Mononuclear cell (primary cell): ENCODE results near the gene NSL1. TPM values are rescaled to one million over a fixed set of nuclear protein-coding genes. Genes with fewer than 3 reads are reported as not detected.
"Not testable (repeated sequence)": the region's sequence is repeated elsewhere in the genome, so short reads cannot be mapped to it uniquely, and the experiment has no call there.

Source experiments
- H3K27me3 ChIP-seq: 2 replicates; pipeline ENCODE4 v1.6.0; 2011; ENCODE audit warnings: low read length, control low read depth; ENCODE audit not compliant: insufficient read depth
- H3K4me1 ChIP-seq: 2 replicates; pipeline ENCODE4 v1.5.1; 2011; ENCODE audit warnings: mild to moderate bottlenecking, low read length, control low read depth; ENCODE audit not compliant: insufficient read depth
- H3K4me3 ChIP-seq: 2 replicates; pipeline ENCODE4 v1.5.1; 2011; ENCODE audit warnings: mild to moderate bottlenecking, low read length, moderate library complexity
- H3K9me3 ChIP-seq: 2 replicates; pipeline ENCODE4 v1.5.1; 2011; ENCODE audit warnings: low read depth, mild to moderate bottlenecking, control low read depth, low read length
- total RNA-seq: library from RNA; depleted of rRNA; stranded (reverse); fragments of >200 nt; gene quantifications from one replicate; pipeline ENCODE4 v1.2.3, GENCODE V29; 2012

The NSL1 gene
- 25.7 TPM for total RNA-seq

- no peaks in the 10 kb centered on the region for H3K9me3 ChIP-seq
- H3K27me3 ChIP-seq, result no peaks in the 10 kb centered on the region
- peak within 1 kb of the TSS; percentile 91 for H3K4me3 ChIP-seq
- H3K4me1 ChIP-seq, result peaks cover 51% of the 10 kb centered on the region
Measured at GRCh38 chr1:212791676-212792395, at the start of gene NSL1, which contains the start of gene TATDN3. Gene NSL1, minus strand, starts transcription at chr1:212791777. Its CDS starts 14 bp downstream, at chr1:212791763. Gene TATDN3, plus strand, starts transcription at chr1:212791894. Its CDS starts 28 bp downstream, at chr1:212791922.

DNA sequence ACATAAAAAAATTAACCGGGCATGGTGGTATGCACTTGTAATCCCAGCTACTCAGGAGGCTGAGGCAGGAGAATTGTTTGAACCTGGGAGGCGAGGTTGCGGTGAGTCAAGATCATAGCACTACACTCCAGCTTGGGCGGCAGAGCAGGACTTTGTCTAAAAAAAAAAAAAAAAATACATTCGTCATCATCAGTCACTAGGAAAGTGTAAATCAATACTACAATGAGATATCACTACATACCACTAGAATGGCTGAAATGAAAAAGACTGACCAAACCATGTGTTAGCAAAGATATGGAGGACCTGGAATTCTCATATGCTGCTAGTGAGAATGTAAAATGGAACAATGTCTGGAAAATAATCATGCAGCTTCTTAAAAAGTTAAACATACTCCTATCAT, 46.6 kb upstream of the NSL1 start:
- Histone ChIP-seq H3K4me1 (no peaks in the 10 kb centered on the region), H3K9me3 (no peaks in the 10 kb centered on the region), H3K27me3 (no peaks in the 10 kb centered on the region), H3K4me3 (no peak overlapping the region)

- H3K4me3 ChIP-seq, H3K4me1 ChIP-seq, H3K9me3 ChIP-seq, H3K27me3 ChIP-seq: not testable (repeated sequence)
Measured at GRCh38 chr1:212833211-212834207, 41.9 kb upstream of the NSL1 start.

GRCh38 chr1:212828395-212828794, 36.8 kb upstream of the NSL1 start:
- no peak overlapping the region for H3K4me3 ChIP-seq
- peaks cover 7% of the 10 kb centered on the region for H3K4me1 ChIP-seq
- H3K27me3 ChIP-seq, result no peaks in the 10 kb centered on the region
- peaks cover 13% of the 10 kb centered on the region for H3K9me3 ChIP-seq

GRCh38 chr1:212827831-212828278, 36.3 kb upstream of the NSL1 start:
- H3K9me3 ChIP-seq, result peaks cover 13% of the 10 kb centered on the region
- H3K27me3 ChIP-seq, result no peaks in the 10 kb centered on the region
- peaks cover 7% of the 10 kb centered on the region for H3K4me1 ChIP-seq
- H3K4me3 ChIP-seq, result no peak overlapping the region

DNA sequence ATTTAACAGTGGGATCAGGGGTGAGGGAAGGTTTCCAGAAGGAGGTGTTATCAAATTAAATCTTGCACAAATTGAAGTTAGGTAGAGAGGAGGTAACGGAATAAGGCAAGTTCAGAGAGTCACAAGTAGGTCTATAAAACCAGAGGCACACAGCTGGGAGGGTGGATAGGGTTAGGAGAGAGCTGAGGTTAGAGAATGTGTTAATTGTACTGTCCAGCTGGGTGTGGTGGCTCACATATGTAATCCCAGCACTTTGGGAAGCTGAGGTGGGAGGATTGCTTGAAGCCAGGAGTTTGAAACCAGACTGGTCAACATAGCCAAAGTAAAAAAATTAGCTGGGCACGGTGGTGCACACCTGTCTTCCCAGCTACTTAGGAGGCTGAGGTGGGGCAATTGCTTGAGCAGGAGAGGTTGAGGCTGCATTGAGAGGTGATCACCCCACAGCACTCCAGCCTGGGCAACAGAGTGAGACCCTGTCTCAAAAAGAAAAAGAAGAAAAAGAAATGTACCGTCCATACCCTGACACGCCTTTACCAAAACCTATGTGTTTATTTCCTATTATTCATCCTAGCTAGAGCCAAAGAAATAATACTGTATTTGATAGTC, 35.7 kb upstream of the NSL1 start:
- H3K4me1 ChIP-seq, result peaks cover 7% of the 10 kb centered on the region
- H3K27me3 ChIP-seq, result no peaks in the 10 kb centered on the region
- H3K4me3 ChIP-seq, result no peak overlapping the region
- H3K9me3 ChIP-seq, result peaks cover 13% of the 10 kb centered on the region

- H3K27me3 ChIP-seq, result no peaks in the 10 kb centered on the region
- H3K9me3 ChIP-seq, result peaks cover 13% of the 10 kb centered on the region
- H3K4me1 ChIP-seq, result no peaks in the 10 kb centered on the region
- no peak overlapping the region for H3K4me3 ChIP-seq
Measured at GRCh38 chr1:212825798-212826452, 34.3 kb upstream of the NSL1 start.

- Histone ChIP-seq H3K4me3 (no peak overlapping the region), H3K4me1 (peaks cover 11% of the 10 kb centered on the region), H3K27me3 (no peaks in the 10 kb centered on the region), H3K9me3 (peaks cover 13% of the 10 kb centered on the region)
Measured at GRCh38 chr1:212824201-212824600, 32.6 kb upstream of the NSL1 start.

GRCh38 chr1:212822956-212823355, 31.4 kb upstream of the NSL1 start:
- Histone ChIP-seq H3K4me1 (peaks cover 15% of the 10 kb centered on the region), H3K9me3 (peaks cover 13% of the 10 kb centered on the region), H3K4me3 (no peak overlapping the region), H3K27me3 (no peaks in the 10 kb centered on the region)

GRCh38 chr1:212820969-212821368, 29.4 kb upstream of the NSL1 start:
- Histone ChIP-seq H3K9me3 (peaks cover 9% of the 10 kb centered on the region), H3K4me1 (peaks cover 15% of the 10 kb centered on the region), H3K4me3 (no peak overlapping the region), H3K27me3 (no peaks in the 10 kb centered on the region)

DNA sequence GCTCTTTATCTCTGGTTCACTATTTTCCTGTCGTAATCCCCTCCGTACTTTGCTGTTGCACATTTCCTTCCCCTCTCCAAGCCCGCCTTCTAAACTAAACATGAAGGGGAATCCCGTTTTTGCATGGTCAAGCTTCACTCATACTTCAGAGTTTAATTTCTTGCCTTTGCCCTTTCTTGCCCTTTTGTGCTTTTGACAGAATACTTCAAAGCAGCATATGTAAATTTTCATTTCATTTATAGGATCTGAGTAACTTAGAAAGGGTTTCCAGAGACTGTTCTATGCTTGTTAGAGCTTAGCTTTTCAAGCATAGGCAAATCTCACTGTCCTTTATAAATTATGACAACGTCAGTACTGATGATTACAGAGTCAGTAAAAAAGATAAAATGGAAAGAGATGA, 28.1 kb upstream of the NSL1 start:
- H3K4me3 ChIP-seq, result no peak overlapping the region

GRCh38 chr1:212816567-212817278, 25.1 kb upstream of the NSL1 start:
- peaks cover 15% of the 10 kb centered on the region for H3K4me1 ChIP-seq
- H3K4me3 ChIP-seq, result no peak overlapping the region
- no peaks in the 10 kb centered on the region for H3K27me3 ChIP-seq
- H3K9me3 ChIP-seq, result no peaks in the 10 kb centered on the region

More for the DNA sequence above, 28.1 kb upstream of the NSL1 start:
- H3K4me1 ChIP-seq, result peaks cover 15% of the 10 kb centered on the region
- no peaks in the 10 kb centered on the region for H3K9me3 ChIP-seq
- no peaks in the 10 kb centered on the region for H3K27me3 ChIP-seq

- Histone ChIP-seq H3K9me3 (no peaks in the 10 kb centered on the region), H3K27me3 (no peaks in the 10 kb centered on the region)
Measured at GRCh38 chr1:212814537-212815334, 23.2 kb upstream of the NSL1 start.

More at GRCh38 chr1:212814537-212815334, 23.2 kb upstream of the NSL1 start:
- H3K4me1 ChIP-seq, result peaks cover 9% of the 10 kb centered on the region
- H3K4me3 ChIP-seq, result no peak overlapping the region
